Activated CD4-positive, alpha-beta T cell treated with anti-CD3 and anti-CD28 coated beads for 48 hours (primary cell): Measurements from ENCODE around the gene ERG.
A peak's percentile ranks its signal among the peaks of the same experiment; 100 is the strongest.

Experiments used
- DNase-seq: peaks from one replicate; pipeline ENCODE4 v3.0.0-alpha.2; 2020

Gene ERG

GRCh38 chr21:38388203-38388602, 110.1 kb downstream of the ERG start:
- DNase-seq, result no peak

- peak; percentile 13 for DNase-seq
Measured at GRCh38 chr21:38386967-38387366, 111.3 kb downstream of the ERG start.

- DNase-seq, result no peak
Measured at GRCh38 chr21:38385427-38386175, 112.7 kb downstream of the ERG start.

- DNase-seq, result no peak
Measured at GRCh38 chr21:38384675-38385426, 113.4 kb downstream of the ERG start.

- no peak for DNase-seq
Measured at GRCh38 chr21:38384238-38384560, 114.1 kb downstream of the ERG start.

- no peak for DNase-seq
Measured at GRCh38 chr21:38383411-38384237, 114.7 kb downstream of the ERG start.

- DNase-seq, result no peak
Measured at GRCh38 chr21:38380481-38381137, 117.7 kb downstream of the ERG start.

- DNase-seq, result no peak
Measured at GRCh38 chr21:38379147-38379546, 119.1 kb downstream of the ERG start.

- no peak for DNase-seq
Measured at GRCh38 chr21:38377165-38378088, 120.8 kb downstream of the ERG start.

- no peak for DNase-seq
Measured at GRCh38 chr21:38376693-38377092, 121.6 kb downstream of the ERG start.

GRCh38 chr21:38376235-38376634, 122.0 kb downstream of the ERG start:
- peak; percentile 19 for DNase-seq

- DNase-seq, result no peak
Measured at GRCh38 chr21:38367646-38368045, 130.6 kb downstream of the ERG start.

- DNase-seq, result no peak
Measured at GRCh38 chr21:38365521-38365920, 132.8 kb downstream of the ERG start.

- no peak for DNase-seq
Measured at GRCh38 chr21:38363693-38364092, 134.6 kb downstream of the ERG start.

- no peak for DNase-seq
Measured at GRCh38 chr21:38361324-38361723, 137.0 kb downstream of the ERG start.

- DNase-seq, result no peak
Measured at GRCh38 chr21:38359835-38360234, 138.4 kb downstream of the ERG start.

- no peak for DNase-seq
Measured at GRCh38 chr21:38359090-38359489, 139.2 kb downstream of the ERG start.

GRCh38 chr21:38358666-38359065, 139.6 kb downstream of the ERG start:
- no peak for DNase-seq

- no peak for DNase-seq
Measured at GRCh38 chr21:38358098-38358497, 140.2 kb downstream of the ERG start.

- DNase-seq, result no peak
Measured at GRCh38 chr21:38356883-38357625, 141.2 kb downstream of the ERG start.
